Ishikawa (cell line): ENCODE data around the gene FTSJ1.

Experiments used
- CEBPB ChIP-seq: IDR thresholded peaks from 2 replicates; pipeline ENCODE4 v1.6.1; 2012
- CREB1 ChIP-seq: IDR thresholded peaks from 2 replicates; pipeline ENCODE4 v1.6.1; 2012; ENCODE audit warnings: low read depth
- EGR1 ChIP-seq: IDR thresholded peaks from 2 replicates; pipeline ENCODE4 v1.6.1; 2012
- EP300 ChIP-seq: IDR thresholded peaks from 2 replicates; pipeline ENCODE4 v1.6.1; 2012; ENCODE audit warnings: borderline replicate concordance
- FOXM1 ChIP-seq: IDR thresholded peaks from 2 replicates; pipeline ENCODE4 v1.6.1; 2012; ENCODE audit warnings: low read depth, borderline replicate concordance
- MAX ChIP-seq: IDR thresholded peaks from 2 replicates; pipeline ENCODE4 v1.6.1; 2012
- NFIC ChIP-seq: IDR thresholded peaks from 2 replicates; pipeline ENCODE4 v1.6.1; 2012
- RAD21 ChIP-seq: IDR thresholded peaks from 2 replicates; pipeline ENCODE4 v1.6.1; 2012; ENCODE audit warnings: low read depth
- REST ChIP-seq: IDR thresholded peaks from 2 replicates; pipeline ENCODE4 v1.6.1; 2012; ENCODE audit warnings: low read depth, mild to moderate bottlenecking
- TAF1 ChIP-seq: IDR thresholded peaks from 2 replicates; pipeline ENCODE4 v1.6.1; 2012; ENCODE audit warnings: low read depth, mild to moderate bottlenecking
- TCF12 ChIP-seq: IDR thresholded peaks from 2 replicates; pipeline ENCODE4 v1.6.1; 2012; ENCODE audit warnings: low read depth
- TEAD4 ChIP-seq: IDR thresholded peaks from 2 replicates; pipeline ENCODE4 v1.6.1; 2012
- USF1 ChIP-seq: IDR thresholded peaks from 2 replicates; pipeline ENCODE4 v1.6.1; 2012
- YY1 ChIP-seq: IDR thresholded peaks from 2 replicates; pipeline ENCODE4 v1.6.1; 2012; ENCODE audit warnings: low read depth
- ZBTB7A ChIP-seq: IDR thresholded peaks from 2 replicates; pipeline ENCODE4 v1.6.1; 2012; ENCODE audit warnings: low read depth

Gene FTSJ1

GRCh38 chrX:48480583-48480982, 4.6 kb downstream of the FTSJ1 start:
- TF ChIP-seq FOXM1, result no peak
- no peak for TF ChIP-seq NFIC
- no peak for TF ChIP-seq RAD21
- TF ChIP-seq ZBTB7A, result no peak
- no peak for TF ChIP-seq TAF1
- no peak for TF ChIP-seq EP300
- no peak for TF ChIP-seq EGR1
- no peak for TF ChIP-seq CEBPB
- no peak for TF ChIP-seq MAX
- TF ChIP-seq USF1, result no peak
- TF ChIP-seq CREB1, result no peak
- TF ChIP-seq TCF12, result no peak
- TF ChIP-seq YY1, result no peak

GRCh38 chrX:48482526-48482925, 6.5 kb downstream of the FTSJ1 start:
- no peak for TF ChIP-seq YY1
- TF ChIP-seq TAF1, result no peak
- TF ChIP-seq RAD21, result no peak
- no peak for TF ChIP-seq REST
- no peak for TF ChIP-seq EGR1
- TF ChIP-seq ZBTB7A, result no peak
- no peak for TF ChIP-seq CREB1
- TF ChIP-seq TEAD4, result no peak
- no peak for TF ChIP-seq USF1
- no peak for TF ChIP-seq FOXM1
- no peak for TF ChIP-seq CEBPB

GRCh38 chrX:48487362-48487798, 11.4 kb downstream of the FTSJ1 start:
- no peak for TF ChIP-seq EP300
- TF ChIP-seq TCF12, result peak; percentile 63
- no peak for TF ChIP-seq NFIC
- TF ChIP-seq TEAD4, result peak; percentile 67; the same call in 1 of the 2 replicates
- TF ChIP-seq EGR1, result no peak
- TF ChIP-seq MAX, result no peak
- no peak for TF ChIP-seq CREB1
- no peak for TF ChIP-seq CEBPB
- no peak for TF ChIP-seq RAD21
- TF ChIP-seq ZBTB7A, result no peak
- 0 out of 2 replicates have a peak, but pooled peaks have one; percentile 10 for TF ChIP-seq USF1
- no peak for TF ChIP-seq REST
- no peak for TF ChIP-seq YY1
- no peak for TF ChIP-seq TAF1
- TF ChIP-seq FOXM1, result peak; percentile 33; the same call in 1 of the 2 replicates

- TF ChIP-seq CREB1 (no peak), ZBTB7A (no peak), EP300 (no peak), MAX (no peak), RAD21 (no peak), USF1 (no peak), FOXM1 (no peak), REST (no peak), EGR1 (no peak), CEBPB (no peak), NFIC (no peak)
These were observed 12.0 kb downstream of the FTSJ1 start for GRCh38 chrX:48488034-48488433.
